Fibroblast of mammary gland (primary cell): ENCODE data around the gene ZNF33B.
A peak's percentile ranks its signal among the peaks of the same experiment; 100 is the strongest.

ENCODE experiments used
- DNase-seq: peaks from one replicate; pipeline ENCODE4 v3.0.0-alpha.2; 2010; ENCODE audit warnings: low read depth
- H3K4me3 ChIP-seq: 2 replicates; pipeline ENCODE4 v1.5.1; 2011; ENCODE audit warnings: low read depth, mild to moderate bottlenecking, low read length, moderate library complexity; ENCODE audit not compliant: control insufficient read depth
- TF ChIP-seq, protein P1 (sequence below): conservative IDR thresholded peaks from 2 replicates; pipeline ENCODE4 v1.5.1; 2011; ENCODE audit warnings: low read depth, low read length, inconsistent platforms; ENCODE audit not compliant: control insufficient read depth, insufficient read depth

The ZNF33B gene

DNA sequence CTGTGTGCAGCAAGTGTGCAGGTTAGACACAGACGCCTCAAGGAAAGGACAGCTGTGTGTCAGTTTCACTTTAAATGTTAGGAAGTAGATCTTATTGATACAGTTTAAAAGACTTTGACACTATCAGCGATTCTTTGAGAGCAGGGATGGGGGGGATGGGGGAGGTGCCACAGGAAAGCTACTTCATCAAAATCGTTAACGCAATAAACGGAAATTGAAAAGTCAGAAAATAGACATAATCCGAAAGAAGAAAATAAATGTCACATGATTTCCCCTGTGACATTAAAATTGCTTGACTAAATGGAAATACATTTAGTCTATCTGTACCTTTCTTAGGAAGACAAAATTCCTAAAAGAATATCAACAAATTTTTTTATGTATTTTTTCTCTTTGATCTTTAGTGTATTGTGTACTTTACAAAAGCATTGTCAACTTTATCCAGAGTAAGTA, 476 bp upstream of the ZNF33B start:
- TF ChIP-seq, protein P1, sequence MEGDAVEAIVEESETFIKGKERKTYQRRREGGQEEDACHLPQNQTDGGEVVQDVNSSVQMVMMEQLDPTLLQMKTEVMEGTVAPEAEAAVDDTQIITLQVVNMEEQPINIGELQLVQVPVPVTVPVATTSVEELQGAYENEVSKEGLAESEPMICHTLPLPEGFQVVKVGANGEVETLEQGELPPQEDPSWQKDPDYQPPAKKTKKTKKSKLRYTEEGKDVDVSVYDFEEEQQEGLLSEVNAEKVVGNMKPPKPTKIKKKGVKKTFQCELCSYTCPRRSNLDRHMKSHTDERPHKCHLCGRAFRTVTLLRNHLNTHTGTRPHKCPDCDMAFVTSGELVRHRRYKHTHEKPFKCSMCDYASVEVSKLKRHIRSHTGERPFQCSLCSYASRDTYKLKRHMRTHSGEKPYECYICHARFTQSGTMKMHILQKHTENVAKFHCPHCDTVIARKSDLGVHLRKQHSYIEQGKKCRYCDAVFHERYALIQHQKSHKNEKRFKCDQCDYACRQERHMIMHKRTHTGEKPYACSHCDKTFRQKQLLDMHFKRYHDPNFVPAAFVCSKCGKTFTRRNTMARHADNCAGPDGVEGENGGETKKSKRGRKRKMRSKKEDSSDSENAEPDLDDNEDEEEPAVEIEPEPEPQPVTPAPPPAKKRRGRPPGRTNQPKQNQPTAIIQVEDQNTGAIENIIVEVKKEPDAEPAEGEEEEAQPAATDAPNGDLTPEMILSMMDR: no peak
- DNase-seq: no peak

DNA sequence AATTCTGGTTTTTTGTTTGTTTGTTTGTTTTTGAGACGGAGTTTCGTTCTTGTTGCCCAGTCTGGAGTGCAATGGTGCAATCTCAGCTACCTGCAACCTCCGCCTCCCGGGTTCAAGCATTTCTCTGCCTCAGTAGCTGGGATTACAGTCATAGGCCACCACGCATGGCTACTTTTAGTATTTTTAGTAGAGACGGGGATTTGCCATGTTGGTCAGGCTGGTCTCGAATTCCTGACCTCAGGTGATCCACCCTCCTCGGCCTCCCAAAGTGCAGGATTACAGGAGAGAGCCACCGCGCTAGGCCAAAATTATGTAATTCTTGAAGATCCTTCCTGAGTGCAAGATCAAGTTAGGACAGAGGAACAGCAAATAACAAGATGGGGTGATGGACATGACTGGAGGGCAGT, 719 bp downstream of the ZNF33B start:
- TF ChIP-seq, protein P1: no peak
- DNase-seq: no peak
- H3K4me3 ChIP-seq: peak overlapping the region; percentile 89

More for the DNA sequence above, 476 bp upstream of the ZNF33B start:
- peak overlapping the region; percentile 89 for H3K4me3 ChIP-seq

DNA sequence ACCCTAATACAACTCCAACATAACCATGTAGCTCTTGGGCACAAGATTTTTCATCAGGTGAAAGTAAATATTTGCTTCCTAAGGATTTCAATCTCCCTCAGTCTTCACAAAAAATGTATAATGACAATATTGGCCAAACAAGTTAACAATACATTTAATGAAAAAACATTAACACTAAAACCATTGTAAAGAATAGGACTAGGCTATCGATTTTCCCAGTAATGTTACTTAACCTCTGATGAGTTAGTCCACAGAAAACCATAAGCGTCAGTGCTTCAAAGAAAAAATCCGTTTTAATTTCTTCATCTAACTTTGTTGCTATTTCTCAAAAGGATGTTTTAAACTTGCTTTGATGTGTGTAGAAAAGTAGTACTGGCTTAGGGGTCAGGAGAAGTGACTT, 1.2 kb downstream of the ZNF33B start:
- TF ChIP-seq, protein P1: no peak
- no peak overlapping the region for H3K4me3 ChIP-seq
- no peak for DNase-seq

DNA sequence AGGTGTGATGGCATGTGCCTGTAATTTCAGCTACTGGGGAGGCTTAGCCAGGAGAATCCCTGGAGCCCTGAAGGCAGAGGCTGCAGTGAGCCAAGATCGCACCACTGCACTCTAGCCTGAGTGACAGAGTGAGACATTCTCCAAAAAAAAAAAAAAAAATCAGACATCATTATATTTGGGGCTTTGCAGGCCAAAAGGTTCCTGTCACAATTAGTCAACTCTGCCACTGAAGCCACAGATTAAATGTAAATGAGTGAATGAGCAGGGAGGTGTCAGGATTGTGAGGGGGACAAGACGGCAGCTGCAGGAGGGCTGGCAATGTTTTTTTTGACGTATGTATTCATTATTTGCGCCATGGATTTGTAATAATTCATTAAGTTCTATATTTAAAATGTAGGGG, 3.3 kb downstream of the ZNF33B start:
- TF ChIP-seq, protein P1: no peak
- DNase-seq: no peak
- H3K4me3 ChIP-seq: no peak overlapping the region

DNA sequence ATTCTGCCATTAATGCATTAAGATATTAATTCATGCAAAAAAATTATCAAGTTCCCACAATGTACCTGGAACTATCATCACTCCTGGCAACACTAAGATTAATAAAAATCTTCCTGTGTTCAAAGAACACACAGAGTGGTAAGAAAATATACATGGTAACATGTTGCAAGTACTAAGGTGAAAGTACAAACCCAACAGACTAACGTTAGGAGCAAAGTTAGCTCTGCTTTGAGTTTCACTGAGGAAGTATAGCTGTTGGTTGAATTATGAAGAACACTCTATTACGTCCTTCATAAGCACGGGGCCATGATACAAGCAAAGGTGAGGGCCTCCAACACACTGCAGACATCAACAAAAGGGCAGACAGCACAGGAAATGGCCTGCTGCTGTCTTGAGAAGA, 5.8 kb downstream of the ZNF33B start:
- TF ChIP-seq, protein P1: no peak
- no peak for DNase-seq
- H3K4me3 ChIP-seq: no peak overlapping the region

DNA sequence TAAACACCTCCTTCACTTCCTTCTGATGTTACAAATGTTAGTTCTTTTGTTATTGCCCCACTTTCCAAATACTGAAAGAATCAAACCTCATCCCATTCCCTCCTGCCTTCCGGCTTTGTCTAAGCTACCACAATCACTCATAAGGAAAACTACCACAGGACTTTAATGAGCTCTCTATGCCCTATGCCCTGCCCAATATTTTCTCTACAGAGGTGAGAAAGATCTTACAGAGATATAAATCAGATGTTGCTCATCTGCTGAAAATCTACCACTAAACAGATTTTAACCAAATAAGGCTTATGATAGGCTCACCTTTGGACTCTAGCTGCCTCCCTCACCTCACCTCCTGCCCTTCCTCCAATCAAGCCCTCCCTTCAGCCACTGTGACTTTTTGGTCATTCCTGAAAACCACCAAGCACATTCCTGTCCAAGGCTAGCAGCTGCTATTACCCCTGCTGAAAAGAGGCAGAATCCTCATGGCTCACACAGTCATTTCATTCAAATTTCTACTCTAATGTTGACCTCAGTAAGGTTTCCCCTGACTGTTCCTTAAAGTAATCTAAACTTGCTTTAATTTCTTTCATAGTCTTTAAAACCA, 7.7 kb downstream of the ZNF33B start:
- no peak for DNase-seq
- TF ChIP-seq, protein P1: no peak
- H3K4me3 ChIP-seq: no peak overlapping the region

DNA sequence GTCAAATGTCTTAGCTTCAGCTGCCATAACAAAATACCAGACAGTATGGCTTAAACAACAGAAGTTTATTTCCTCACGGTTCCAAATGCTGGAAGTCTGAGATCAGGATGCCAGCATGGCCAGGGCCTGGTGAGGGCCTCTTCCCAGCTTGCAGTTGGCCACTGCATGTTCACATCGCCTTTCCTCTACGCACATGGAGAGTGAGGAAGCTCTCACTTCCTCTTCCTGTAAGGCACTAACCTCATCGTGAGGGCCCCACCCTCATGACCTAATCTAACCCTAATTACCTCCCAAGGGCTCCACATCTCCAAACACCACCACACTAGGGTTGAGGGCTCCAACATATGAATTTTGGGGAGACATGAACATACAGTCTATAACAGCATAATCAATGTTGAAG, 14.4 kb downstream of the ZNF33B start:
- no peak overlapping the region for H3K4me3 ChIP-seq
- TF ChIP-seq, protein P1: no peak
- DNase-seq: no peak
